ENCODE results near the gene RASGRP1.
"Not testable (repeated sequence)": the region's sequence is repeated elsewhere in the genome, so short reads cannot be mapped to it uniquely, and the experiment has no call there.

Gene RASGRP1

DNA sequence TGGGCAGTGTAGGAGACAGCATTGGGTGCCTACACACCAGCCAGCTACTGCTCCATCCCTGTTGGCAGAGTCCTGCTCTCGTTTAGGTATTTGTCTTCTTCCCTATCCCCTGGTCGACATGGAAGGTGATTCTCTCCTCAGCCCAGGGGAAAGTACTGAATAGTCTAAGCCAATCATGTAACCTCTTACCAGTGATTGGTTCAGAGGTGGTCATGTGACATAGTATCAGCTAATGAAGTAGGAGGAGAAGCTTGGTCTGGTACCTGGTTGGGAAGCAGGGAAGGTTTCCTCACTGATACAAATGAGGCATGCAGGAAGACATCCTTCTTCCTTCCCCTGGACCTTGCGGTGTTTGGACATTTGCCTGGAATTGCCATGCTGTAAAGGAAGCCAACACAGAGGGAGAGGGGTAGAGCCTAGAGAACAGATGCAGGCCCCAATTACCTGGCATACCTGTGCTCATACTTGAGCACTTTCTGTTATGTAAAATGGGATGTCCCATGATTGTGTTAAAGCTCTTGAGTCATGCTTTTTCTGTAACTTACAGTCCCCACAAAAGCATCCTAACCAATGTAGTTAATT is 32.7 kb upstream of the RASGRP1 start:
- DNase-seq (ENCODE audit: low read depth): no peak
- TF ChIP-seq CTCF (IDR thresholded peaks at IDR 0.05; ENCODE audit: control insufficient read depth, extremely low read depth, insufficient read depth): no peak
- H3K4me3 ChIP-seq (ENCODE audit: low read depth, low read length): no peak overlapping the region

DNA sequence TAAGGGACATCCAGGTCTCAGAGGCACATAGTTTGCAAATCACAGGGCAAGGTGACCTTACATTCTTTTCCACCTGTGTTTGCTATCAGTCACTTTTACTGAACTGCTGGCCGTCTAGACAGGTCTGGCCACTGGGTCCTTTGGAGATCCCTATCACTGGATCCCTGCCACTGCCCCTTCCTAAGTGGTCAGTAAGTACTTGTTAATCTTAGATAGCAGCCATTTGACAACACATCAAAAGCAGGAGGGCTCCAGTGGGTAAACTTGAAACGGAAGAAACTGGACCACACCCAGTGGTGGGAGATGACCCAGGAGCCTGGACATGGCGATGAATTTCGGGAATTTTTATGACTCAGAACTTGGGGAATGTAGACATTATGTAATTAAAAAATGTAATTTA is 28.9 kb upstream of the RASGRP1 start:
- no peak for TF ChIP-seq CTCF (IDR thresholded peaks at IDR 0.05; ENCODE audit: control insufficient read depth, extremely low read depth, insufficient read depth)
- no peak overlapping the region for H3K4me3 ChIP-seq (ENCODE audit: low read depth, low read length)
- peak; percentile 4 for DNase-seq (ENCODE audit: low read depth)

DNA sequence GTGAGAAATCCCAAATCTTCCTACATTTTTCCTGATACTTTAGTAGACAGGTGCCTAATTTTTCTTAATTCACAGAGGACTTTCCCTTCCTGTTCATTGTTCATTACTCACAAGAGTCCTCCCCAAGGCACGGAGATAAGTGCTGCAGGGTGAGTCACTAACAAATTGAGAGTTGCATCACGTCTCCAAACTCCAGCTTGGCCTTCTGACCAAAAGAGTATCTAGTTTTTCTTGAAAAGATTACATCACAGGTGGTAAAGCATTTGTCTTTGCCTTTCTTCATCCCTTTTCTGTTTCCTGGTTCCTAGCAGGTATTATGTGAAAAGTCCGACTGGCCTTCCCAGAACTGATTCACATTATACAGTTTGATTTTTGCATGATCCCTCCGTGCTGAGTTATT is 24.9 kb upstream of the RASGRP1 start:
- no peak for DNase-seq (ENCODE audit: low read depth)
- no peak for TF ChIP-seq CTCF (IDR thresholded peaks at IDR 0.05; ENCODE audit: control insufficient read depth, extremely low read depth, insufficient read depth)
- H3K4me3 ChIP-seq (ENCODE audit: low read depth, low read length): no peak overlapping the region

DNA sequence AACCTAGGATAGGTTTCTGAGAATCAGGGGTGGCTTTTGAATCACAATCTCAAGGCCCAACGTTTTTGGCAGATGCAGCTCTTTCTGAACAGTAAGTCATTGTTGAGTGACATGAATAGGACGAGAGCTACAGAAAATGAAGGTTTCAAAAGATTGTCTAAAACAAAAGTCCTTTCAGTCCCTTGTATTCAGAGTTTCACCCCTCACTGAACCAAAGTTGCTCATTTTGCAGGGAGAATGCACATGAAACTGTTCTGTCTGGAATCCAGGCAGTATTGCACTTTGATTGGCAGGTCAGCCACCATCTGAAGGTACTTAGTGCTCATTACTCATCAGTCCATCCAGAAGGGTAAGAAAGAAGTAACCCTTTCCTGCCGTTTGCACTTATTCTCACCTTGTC is 24.1 kb upstream of the RASGRP1 start:
- no peak for TF ChIP-seq CTCF (IDR thresholded peaks at IDR 0.05; ENCODE audit: control insufficient read depth, extremely low read depth, insufficient read depth)
- no peak for DNase-seq (ENCODE audit: low read depth)
- no peak overlapping the region for H3K4me3 ChIP-seq (ENCODE audit: low read depth, low read length)

- no peak overlapping the region for H3K4me3 ChIP-seq (ENCODE audit: low read depth, low read length)
- no peak for TF ChIP-seq CTCF (IDR thresholded peaks at IDR 0.05; ENCODE audit: control insufficient read depth, extremely low read depth, insufficient read depth)
- DNase-seq (ENCODE audit: low read depth): no peak
Observed at GRCh38 chr15:38587214-38587613, 22.6 kb upstream of the RASGRP1 start.

DNA sequence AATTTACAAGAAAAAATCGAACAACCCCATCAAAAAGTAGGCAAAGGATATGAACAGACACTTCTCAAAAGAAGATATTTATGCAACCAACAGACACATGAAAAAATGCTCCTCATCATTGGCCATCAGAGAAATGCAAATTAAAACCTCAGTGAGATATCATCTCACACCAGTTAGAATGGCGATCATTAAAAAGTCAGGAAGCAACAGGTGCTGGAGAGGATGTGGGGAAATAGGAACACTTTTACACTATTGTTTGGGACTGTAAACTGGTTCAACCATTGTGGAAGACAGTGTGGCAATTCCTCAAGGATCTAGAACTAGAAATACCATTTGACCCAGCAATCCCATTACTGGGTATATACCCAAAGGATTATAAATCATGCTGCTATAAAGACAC is 21.4 kb upstream of the RASGRP1 start:
- H3K4me3 ChIP-seq (ENCODE audit: low read depth, low read length); DNase-seq (ENCODE audit: low read depth): not testable (repeated sequence)

DNA sequence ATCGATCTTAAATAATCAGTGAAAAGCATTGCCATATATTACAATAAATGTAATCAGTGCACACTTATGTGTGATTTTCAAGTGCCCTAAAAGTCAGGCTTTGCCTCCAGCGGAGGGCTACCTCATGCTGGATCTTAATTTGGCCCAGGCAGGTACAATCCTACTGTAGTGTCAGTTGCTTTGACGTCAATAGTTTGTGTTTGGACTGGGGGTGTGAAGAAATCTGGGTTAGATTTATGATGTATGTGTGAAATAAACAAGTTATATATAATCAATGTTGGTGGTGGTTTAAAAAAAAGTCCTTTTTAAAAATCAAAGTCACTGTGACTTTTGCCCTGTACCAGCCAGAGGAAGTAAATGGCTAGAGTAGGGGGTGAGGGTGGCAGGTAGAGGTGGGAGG is 14.0 kb upstream of the RASGRP1 start:
- no peak for TF ChIP-seq CTCF (IDR thresholded peaks at IDR 0.05; ENCODE audit: control insufficient read depth, extremely low read depth, insufficient read depth)
- DNase-seq (ENCODE audit: low read depth): no peak
- H3K4me3 ChIP-seq (ENCODE audit: low read depth, low read length): no peak overlapping the region
